Skeletal muscle tissue (tissue), 4 donors: Measurements from ENCODE around the gene NTF3. TPM values are rescaled to one million over a fixed set of nuclear protein-coding genes. Genes with fewer than 3 reads are reported as not detected.

ENCODE experiments used
- H3K27ac ChIP-seq: one replicate; pipeline ENCODE4 v1.7.0; 2013; ENCODE audit warnings: mild to moderate bottlenecking, low read depth, low read length, inconsistent platforms
- H3K27me3 ChIP-seq, 3 donors: one replicate each; pipeline ENCODE4 v1.7.0; 2013; ENCODE audit warnings: low read length in 3 of 3; ENCODE audit not compliant: control insufficient read depth in 3 of 3, insufficient read depth in 3 of 3
- H3K36me3 ChIP-seq, 3 donors: one replicate each; pipeline ENCODE4 v1.7.0; 2013; ENCODE audit warnings: low read length in 3 of 3; ENCODE audit not compliant: control insufficient read depth in 3 of 3, insufficient read depth in 3 of 3
- H3K4me1 ChIP-seq, 3 donors: one replicate each; pipeline ENCODE4 v1.7.0; 2013; ENCODE audit warnings: low read length in 3 of 3, mild to moderate bottlenecking in 3 of 3; ENCODE audit not compliant: control insufficient read depth in 3 of 3, insufficient read depth in 3 of 3
- H3K4me3 ChIP-seq, 3 donors: one replicate each; pipeline ENCODE4 v1.7.0; 2013; ENCODE audit warnings: low read length in 3 of 3
- H3K9ac ChIP-seq, 3 donors: one replicate each; pipeline ENCODE4 v1.7.0; 2013; ENCODE audit warnings: low read length in 3 of 3, mild to moderate bottlenecking in 3 of 3, moderate library complexity in 2 of 3, low read depth in 1 of 3
- H3K9me3 ChIP-seq, 3 donors: one replicate each; pipeline ENCODE4 v1.7.0; 2013; ENCODE audit warnings: low read length in 3 of 3; ENCODE audit not compliant: control insufficient read depth in 3 of 3
- total RNA-seq: library from RNA; depleted of rRNA; stranded (reverse); fragments of >200 nt; gene quantifications from one replicate; pipeline ENCODE4 v1.2.3, GENCODE V29; 2014
- donor health status: Osteomylitis.

Gene NTF3
- total RNA-seq, 1 donor from 2014 or later, result 2.6 TPM

GRCh38 chr12:5402009-5402935, 29.6 kb upstream of the NTF3 start:
- Histone ChIP-seq H3K9ac (no peak overlapping the region), H3K9me3 (no peaks in the 10 kb centered on the region), H3K4me3 (no peak overlapping the region), H3K27me3 (no peaks in the 10 kb centered on the region), H3K36me3 (no peaks in the 10 kb centered on the region), H3K27ac (no peak overlapping the region), H3K4me1 (no peaks in the 10 kb centered on the region)

- no peaks in the 10 kb centered on the region for H3K9me3 ChIP-seq
- no peaks in the 10 kb centered on the region for H3K27me3 ChIP-seq
- no peaks in the 10 kb centered on the region for H3K36me3 ChIP-seq
- no peak overlapping the region for H3K4me3 ChIP-seq
- H3K27ac ChIP-seq, result no peak overlapping the region
- no peaks in the 10 kb centered on the region for H3K4me1 ChIP-seq
- no peak overlapping the region for H3K9ac ChIP-seq
Observed at GRCh38 chr12:5403411-5403810, 28.5 kb upstream of the NTF3 start.

GRCh38 chr12:5407034-5407856, 24.7 kb upstream of the NTF3 start:
- H3K4me3 ChIP-seq, result no peak overlapping the region
- no peak overlapping the region for H3K9ac ChIP-seq
- peaks cover 0 to 3% (median 0%) of the 10 kb centered on the region in 3 donors for H3K27me3 ChIP-seq
- H3K4me1 ChIP-seq, result peaks cover 0 to 2% (median 0%) of the 10 kb centered on the region in 3 donors
- no peaks in the 10 kb centered on the region for H3K36me3 ChIP-seq
- no peak overlapping the region for H3K27ac ChIP-seq
- H3K9me3 ChIP-seq, result no peaks in the 10 kb centered on the region

- H3K27ac ChIP-seq, result no peak overlapping the region
- H3K9ac ChIP-seq, result no peak overlapping the region
Observed at GRCh38 chr12:5409619-5410018, 22.3 kb upstream of the NTF3 start.

GRCh38 chr12:5416571-5416970, 15.3 kb upstream of the NTF3 start:
- Histone ChIP-seq H3K27me3 (no peaks in the 10 kb centered on the region), H3K4me1 (no peaks in the 10 kb centered on the region), H3K36me3 (no peaks in the 10 kb centered on the region), H3K9ac (no peak overlapping the region), H3K4me3 (no peak overlapping the region), H3K9me3 (no peaks in the 10 kb centered on the region), H3K27ac (no peak overlapping the region)

More at GRCh38 chr12:5409619-5410018, 22.3 kb upstream of the NTF3 start:
- Histone ChIP-seq H3K9me3 (no peaks in the 10 kb centered on the region), H3K4me3 (no peak overlapping the region), H3K4me1 (peaks cover 0 to 2% (median 0%) of the 10 kb centered on the region in 3 donors), H3K27me3 (peaks cover 0 to 3% (median 0%) of the 10 kb centered on the region in 3 donors), H3K36me3 (no peaks in the 10 kb centered on the region)

- no peak overlapping the region for H3K4me3 ChIP-seq
- H3K27ac ChIP-seq, result no peak overlapping the region
- no peaks in the 10 kb centered on the region for H3K4me1 ChIP-seq
- no peaks in the 10 kb centered on the region for H3K9me3 ChIP-seq
- H3K9ac ChIP-seq, result no peak overlapping the region
- no peaks in the 10 kb centered on the region for H3K36me3 ChIP-seq
- H3K27me3 ChIP-seq, result no peaks in the 10 kb centered on the region
Observed at GRCh38 chr12:5417500-5417899, 14.4 kb upstream of the NTF3 start.

- Histone ChIP-seq H3K9me3 (no peaks in the 10 kb centered on the region), H3K4me3 (peak overlapping the region in 2 of 3 donors; percentile 27 to 49), H3K4me1 (peaks cover 23 to 42% (median 41%) of the 10 kb centered on the region in 3 donors), H3K27me3 (peaks cover 25 to 33% (median 32%) of the 10 kb centered on the region in 3 donors), H3K9ac (peak overlapping the region in 1 of 3 donors; percentile 45), H3K27ac (no peak overlapping the region), H3K36me3 (no peaks in the 10 kb centered on the region)
Observed at GRCh38 chr12:5428332-5429221, 3.3 kb upstream of the NTF3 start.

- H3K27me3 ChIP-seq, result peaks cover 31 to 40% (median 36%) of the 10 kb centered on the region in 3 donors
- H3K9me3 ChIP-seq, result no peaks in the 10 kb centered on the region
- peaks cover 23 to 50% (median 46%) of the 10 kb centered on the region in 3 donors for H3K4me1 ChIP-seq
- H3K27ac ChIP-seq, result no peak overlapping the region
- H3K9ac ChIP-seq, result peak overlapping the region in 1 of 3 donors; percentile 45
- H3K36me3 ChIP-seq, result no peaks in the 10 kb centered on the region
- peak overlapping the region in 2 of 3 donors; percentile 21 to 72 for H3K4me3 ChIP-seq
Observed at GRCh38 chr12:5429741-5430557, 2.0 kb upstream of the NTF3 start.
